WTC11 (cell line): Measurements from ENCODE around the gene PLA2G2D.

Experiments
- CREB1 ChIP-seq: sonication (generic); formaldehyde crosslinking; IDR thresholded peaks from 2 replicates; pipeline ENCODE4 v1.8.0; 2023; ENCODE audit warnings: mild to moderate bottlenecking, missing genetic modification reagents
- CTCF ChIP-seq: fragments of 200-600 bp; IDR thresholded peaks from 2 replicates; pipeline ENCODE4 v1.8.0; 2022; ENCODE audit warnings: antibody characterized with exemption
- E2F5 ChIP-seq: sonication (generic); formaldehyde crosslinking; IDR thresholded peaks from 2 replicates; pipeline ENCODE4 v1.8.1; 2022; ENCODE audit warnings: mild to moderate bottlenecking, moderate library complexity, missing genetic modification reagents
- FOXP4 ChIP-seq: sonication (generic); formaldehyde crosslinking; IDR thresholded peaks from 2 replicates; pipeline ENCODE4 v1.8.0; 2022; ENCODE audit warnings: mild to moderate bottlenecking, missing genetic modification reagents
- JAZF1 ChIP-seq: fragments of 250-450 bp; sonication (Bioruptor Pico); IDR thresholded peaks from 2 replicates; pipeline ENCODE4 v1.9.0; 2021; ENCODE audit warnings: moderate library complexity, mild to moderate bottlenecking, inconsistent platforms
- NFYB ChIP-seq: sonication (generic); formaldehyde crosslinking; conservative IDR thresholded peaks from 2 replicates; pipeline ENCODE4 v1.8.0; 2022; ENCODE audit warnings: low read depth, missing genetic modification reagents
- PRDM15 ChIP-seq: sonication (generic); formaldehyde crosslinking; IDR thresholded peaks from 2 replicates; pipeline ENCODE4 v1.8.0; 2022; ENCODE audit warnings: missing genetic modification reagents
- TEAD1 ChIP-seq: sonication (generic); formaldehyde crosslinking; IDR thresholded peaks from 2 replicates; pipeline ENCODE4 v1.8.0; 2022; ENCODE audit warnings: mild to moderate bottlenecking, missing genetic modification reagents
- TP53 ChIP-seq: sonication (generic); formaldehyde crosslinking; IDR thresholded peaks from 2 replicates; pipeline ENCODE4 v1.8.1; 2023; ENCODE audit warnings: mild to moderate bottlenecking, missing genetic modification reagents
- ZBTB43 ChIP-seq: sonication (generic); formaldehyde crosslinking; IDR thresholded peaks from 2 replicates; pipeline ENCODE4 v1.8.1; 2023; ENCODE audit warnings: mild to moderate bottlenecking, missing genetic modification reagents
- TF ChIP-seq, protein P1 (sequence below): sonication (generic); formaldehyde crosslinking; IDR thresholded peaks from 2 replicates; pipeline ENCODE4 v1.8.1; 2023; ENCODE audit warnings: mild to moderate bottlenecking, missing genetic modification reagents
- TF ChIP-seq, protein P2 (sequence below): sonication (generic); formaldehyde crosslinking; IDR thresholded peaks from 2 replicates; pipeline ENCODE4 v1.8.0; 2022; ENCODE audit warnings: mild to moderate bottlenecking, missing genetic modification reagents
- TF ChIP-seq, protein P3 (sequence below): sonication (generic); formaldehyde crosslinking; IDR thresholded peaks from 2 replicates; pipeline ENCODE4 v1.8.1; 2022; ENCODE audit warnings: low read depth, missing genetic modification reagents, borderline replicate concordance
- TF ChIP-seq, protein P4 (sequence below): sonication (generic); formaldehyde crosslinking; conservative IDR thresholded peaks from 2 replicates; pipeline ENCODE4 v1.8.1; 2023; ENCODE audit warnings: mild to moderate bottlenecking, low read depth, missing genetic modification reagents, moderate library complexity

DNA sequence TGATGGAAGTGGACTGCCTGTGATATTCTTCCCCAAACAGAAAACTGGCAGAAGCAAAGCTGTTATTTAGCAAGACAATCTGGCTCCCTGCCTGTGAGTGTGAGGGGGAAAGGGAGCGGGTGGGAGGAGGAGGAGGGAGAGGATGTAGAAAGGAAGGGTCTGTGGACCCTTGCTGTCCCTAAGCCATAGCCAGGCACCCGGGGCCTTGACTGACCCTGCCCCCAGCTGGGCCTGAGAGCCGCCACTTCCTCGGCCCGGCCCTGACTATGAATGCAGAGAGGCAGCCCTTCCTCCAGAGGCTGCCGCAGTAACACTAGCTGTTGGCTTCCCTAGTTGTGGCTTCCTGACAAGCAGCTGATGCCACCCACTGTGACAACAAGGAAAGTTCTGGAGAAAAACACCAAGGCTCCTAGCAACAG is 33.7 kb upstream of the PLA2G2D start:
- TF ChIP-seq CTCF = no peak
- no peak for TF ChIP-seq FOXP4
- TF ChIP-seq, protein P1, sequence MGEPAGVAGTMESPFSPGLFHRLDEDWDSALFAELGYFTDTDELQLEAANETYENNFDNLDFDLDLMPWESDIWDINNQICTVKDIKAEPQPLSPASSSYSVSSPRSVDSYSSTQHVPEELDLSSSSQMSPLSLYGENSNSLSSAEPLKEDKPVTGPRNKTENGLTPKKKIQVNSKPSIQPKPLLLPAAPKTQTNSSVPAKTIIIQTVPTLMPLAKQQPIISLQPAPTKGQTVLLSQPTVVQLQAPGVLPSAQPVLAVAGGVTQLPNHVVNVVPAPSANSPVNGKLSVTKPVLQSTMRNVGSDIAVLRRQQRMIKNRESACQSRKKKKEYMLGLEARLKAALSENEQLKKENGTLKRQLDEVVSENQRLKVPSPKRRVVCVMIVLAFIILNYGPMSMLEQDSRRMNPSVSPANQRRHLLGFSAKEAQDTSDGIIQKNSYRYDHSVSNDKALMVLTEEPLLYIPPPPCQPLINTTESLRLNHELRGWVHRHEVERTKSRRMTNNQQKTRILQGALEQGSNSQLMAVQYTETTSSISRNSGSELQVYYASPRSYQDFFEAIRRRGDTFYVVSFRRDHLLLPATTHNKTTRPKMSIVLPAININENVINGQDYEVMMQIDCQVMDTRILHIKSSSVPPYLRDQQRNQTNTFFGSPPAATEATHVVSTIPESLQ (CRISPR knock-in tag) = no peak
- no peak for TF ChIP-seq NFYB (CRISPR knock-in tag)
- TF ChIP-seq, protein P2, sequence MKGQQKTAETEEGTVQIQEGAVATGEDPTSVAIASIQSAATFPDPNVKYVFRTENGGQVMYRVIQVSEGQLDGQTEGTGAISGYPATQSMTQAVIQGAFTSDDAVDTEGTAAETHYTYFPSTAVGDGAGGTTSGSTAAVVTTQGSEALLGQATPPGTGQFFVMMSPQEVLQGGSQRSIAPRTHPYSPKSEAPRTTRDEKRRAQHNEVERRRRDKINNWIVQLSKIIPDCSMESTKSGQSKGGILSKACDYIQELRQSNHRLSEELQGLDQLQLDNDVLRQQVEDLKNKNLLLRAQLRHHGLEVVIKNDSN (CRISPR knock-in tag) = no peak
- no peak for TF ChIP-seq CREB1 (CRISPR knock-in tag)
- TF ChIP-seq, protein P3, sequence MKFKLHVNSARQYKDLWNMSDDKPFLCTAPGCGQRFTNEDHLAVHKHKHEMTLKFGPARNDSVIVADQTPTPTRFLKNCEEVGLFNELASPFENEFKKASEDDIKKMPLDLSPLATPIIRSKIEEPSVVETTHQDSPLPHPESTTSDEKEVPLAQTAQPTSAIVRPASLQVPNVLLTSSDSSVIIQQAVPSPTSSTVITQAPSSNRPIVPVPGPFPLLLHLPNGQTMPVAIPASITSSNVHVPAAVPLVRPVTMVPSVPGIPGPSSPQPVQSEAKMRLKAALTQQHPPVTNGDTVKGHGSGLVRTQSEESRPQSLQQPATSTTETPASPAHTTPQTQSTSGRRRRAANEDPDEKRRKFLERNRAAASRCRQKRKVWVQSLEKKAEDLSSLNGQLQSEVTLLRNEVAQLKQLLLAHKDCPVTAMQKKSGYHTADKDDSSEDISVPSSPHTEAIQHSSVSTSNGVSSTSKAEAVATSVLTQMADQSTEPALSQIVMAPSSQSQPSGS (CRISPR knock-in tag) = no peak
- TF ChIP-seq PRDM15 (CRISPR knock-in tag) = no peak
- no peak for TF ChIP-seq ZBTB43
- TF ChIP-seq TEAD1 (CRISPR knock-in tag) = no peak
- no peak for TF ChIP-seq TP53 (CRISPR knock-in tag)
- no peak for TF ChIP-seq JAZF1 (CRISPR knock-in tag)
- TF ChIP-seq E2F5 (CRISPR knock-in tag) = no peak
- TF ChIP-seq, protein P4, sequence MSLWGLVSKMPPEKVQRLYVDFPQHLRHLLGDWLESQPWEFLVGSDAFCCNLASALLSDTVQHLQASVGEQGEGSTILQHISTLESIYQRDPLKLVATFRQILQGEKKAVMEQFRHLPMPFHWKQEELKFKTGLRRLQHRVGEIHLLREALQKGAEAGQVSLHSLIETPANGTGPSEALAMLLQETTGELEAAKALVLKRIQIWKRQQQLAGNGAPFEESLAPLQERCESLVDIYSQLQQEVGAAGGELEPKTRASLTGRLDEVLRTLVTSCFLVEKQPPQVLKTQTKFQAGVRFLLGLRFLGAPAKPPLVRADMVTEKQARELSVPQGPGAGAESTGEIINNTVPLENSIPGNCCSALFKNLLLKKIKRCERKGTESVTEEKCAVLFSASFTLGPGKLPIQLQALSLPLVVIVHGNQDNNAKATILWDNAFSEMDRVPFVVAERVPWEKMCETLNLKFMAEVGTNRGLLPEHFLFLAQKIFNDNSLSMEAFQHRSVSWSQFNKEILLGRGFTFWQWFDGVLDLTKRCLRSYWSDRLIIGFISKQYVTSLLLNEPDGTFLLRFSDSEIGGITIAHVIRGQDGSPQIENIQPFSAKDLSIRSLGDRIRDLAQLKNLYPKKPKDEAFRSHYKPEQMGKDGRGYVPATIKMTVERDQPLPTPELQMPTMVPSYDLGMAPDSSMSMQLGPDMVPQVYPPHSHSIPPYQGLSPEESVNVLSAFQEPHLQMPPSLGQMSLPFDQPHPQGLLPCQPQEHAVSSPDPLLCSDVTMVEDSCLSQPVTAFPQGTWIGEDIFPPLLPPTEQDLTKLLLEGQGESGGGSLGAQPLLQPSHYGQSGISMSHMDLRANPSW (CRISPR knock-in tag) = no peak
